ENCODE data around the gene TECRL. TPM values are rescaled to one million over a fixed set of nuclear protein-coding genes. Genes with fewer than 3 reads are reported as not detected.

Gene TECRL
- total RNA-seq, 1 donor from 2014 or later, result not detected

GRCh38 chr4:64250061-64250460 is 159.2 kb downstream of the TECRL start:
- no peaks in the 10 kb centered on the region for H3F3A ChIP-seq (ENCODE audit: low read depth)
- H3K9me3 ChIP-seq (ENCODE audit: low read depth), result no peaks in the 10 kb centered on the region
- no peaks in the 10 kb centered on the region for H4K20me1 ChIP-seq (ENCODE audit: low read depth)
- Mint-ChIP-seq H3K4me3 (no peak overlapping the region), H3K27ac (no peak overlapping the region), H3K27me3 (ENCODE audit: insufficient read depth, low read depth) (no peaks in the 10 kb centered on the region), H3K4me1 (no peaks in the 10 kb centered on the region), H3K9me3 (no peaks in the 10 kb centered on the region), H3K36me3 (no peaks in the 10 kb centered on the region)
- H3K9ac ChIP-seq, result no peak overlapping the region
- no peaks in the 10 kb centered on the region for H3K27me3 ChIP-seq
- H3K4me3 ChIP-seq, result no peak overlapping the region
- no peak overlapping the region for H3K27ac ChIP-seq
- H3K4me1 ChIP-seq, result no peaks in the 10 kb centered on the region
- no peak overlapping the region for H3K4me2 ChIP-seq
- peaks cover 3% of the 10 kb centered on the region for H3K36me3 ChIP-seq
- no peak for DNase-seq (ENCODE audit: low spot score)
- no peak for TF ChIP-seq CTCF (IDR thresholded peaks at IDR 0.05)
- no peak for TF ChIP-seq EZH2phosphoT487 (IDR thresholded peaks at IDR 0.05)
- no peak for TF ChIP-seq EZH2 (IDR thresholded peaks at IDR 0.05)
- no peaks in the 10 kb centered on the region for H3K79me2 ChIP-seq (ENCODE audit: low read depth)
- no peak overlapping the region for H2AFZ ChIP-seq (replicated peaks)

GRCh38 chr4:64248186-64248585 is 161.1 kb downstream of the TECRL start:
- DNase-seq (ENCODE audit: low spot score), result no peak
- TF ChIP-seq CTCF (IDR thresholded peaks at IDR 0.05) (no peak), EZH2phosphoT487 (IDR thresholded peaks at IDR 0.05) (no peak), EZH2 (IDR thresholded peaks at IDR 0.05) (no peak)
- H3K36me3 Mint-ChIP-seq, result no peaks in the 10 kb centered on the region

GRCh38 chr4:64230709-64231310 is 178.4 kb downstream of the TECRL start:
- Histone ChIP-seq H3K9ac (no peak overlapping the region), H3F3A (ENCODE audit: low read depth) (no peaks in the 10 kb centered on the region), H3K79me2 (ENCODE audit: low read depth) (no peaks in the 10 kb centered on the region), H3K4me3 (no peak overlapping the region), H4K20me1 (ENCODE audit: low read depth) (no peaks in the 10 kb centered on the region), H3K4me1 (no peaks in the 10 kb centered on the region), H3K27ac (no peak overlapping the region), H3K9me3 (ENCODE audit: low read depth) (peaks cover 8% of the 10 kb centered on the region), H2AFZ (replicated peaks) (no peak overlapping the region), H3K36me3 (no peaks in the 10 kb centered on the region), H3K27me3 (no peaks in the 10 kb centered on the region), H3K4me2 (no peak overlapping the region)
- peaks cover 50% of the 10 kb centered on the region for H3K9me3 Mint-ChIP-seq
- no peak overlapping the region for H3K27ac Mint-ChIP-seq
- peaks cover 2% of the 10 kb centered on the region for H3K36me3 Mint-ChIP-seq
- H3K27me3 Mint-ChIP-seq (ENCODE audit: insufficient read depth, low read depth), result no peaks in the 10 kb centered on the region
- H3K4me3 Mint-ChIP-seq, result no peak overlapping the region
- peak; percentile 46 for DNase-seq (ENCODE audit: low spot score)
- TF ChIP-seq EZH2 (IDR thresholded peaks at IDR 0.05) (no peak), EZH2phosphoT487 (IDR thresholded peaks at IDR 0.05) (no peak), CTCF (IDR thresholded peaks at IDR 0.05) (no peak)
- no peaks in the 10 kb centered on the region for H3K4me1 Mint-ChIP-seq

More at GRCh38 chr4:64248186-64248585, 161.1 kb downstream of the TECRL start:
- Mint-ChIP-seq H3K4me1 (no peaks in the 10 kb centered on the region), H3K9me3 (no peaks in the 10 kb centered on the region), H3K27ac (no peak overlapping the region), H3K4me3 (no peak overlapping the region), H3K27me3 (ENCODE audit: insufficient read depth, low read depth) (no peaks in the 10 kb centered on the region)
- no peaks in the 10 kb centered on the region for H4K20me1 ChIP-seq (ENCODE audit: low read depth)
- no peaks in the 10 kb centered on the region for H3K9me3 ChIP-seq (ENCODE audit: low read depth)
- no peak overlapping the region for H2AFZ ChIP-seq (replicated peaks)
- H3F3A ChIP-seq (ENCODE audit: low read depth), result no peaks in the 10 kb centered on the region
- H3K27me3 ChIP-seq, result no peaks in the 10 kb centered on the region
- H3K9ac ChIP-seq, result no peak overlapping the region
- H3K36me3 ChIP-seq, result peaks cover 3% of the 10 kb centered on the region
- no peaks in the 10 kb centered on the region for H3K4me1 ChIP-seq
- H3K4me3 ChIP-seq, result no peak overlapping the region
- H3K79me2 ChIP-seq (ENCODE audit: low read depth), result no peaks in the 10 kb centered on the region
- no peak overlapping the region for H3K27ac ChIP-seq
- H3K4me2 ChIP-seq, result no peak overlapping the region

Small RNAs within 50 kb of the gene (small RNA-seq; reads per million reads assigned to genes)
- gene RNU6-191P, result not detected

Measured in neural progenitor cell (in vitro differentiated cells).